HG03460 (cell line): ENCODE data around the gene SCGB1D2.
"Not testable (repeated sequence)": the region's sequence is repeated elsewhere in the genome, so short reads cannot be mapped to it uniquely, and the experiment has no call there.

Source experiments
- ATAC-seq: cut with Tn5 transposase; IDR thresholded peaks from one replicate; pipeline ENCODE4 v1.9.1; 2021; ENCODE audit not compliant: unreplicated experiment

SCGB1D2 gene

DNA sequence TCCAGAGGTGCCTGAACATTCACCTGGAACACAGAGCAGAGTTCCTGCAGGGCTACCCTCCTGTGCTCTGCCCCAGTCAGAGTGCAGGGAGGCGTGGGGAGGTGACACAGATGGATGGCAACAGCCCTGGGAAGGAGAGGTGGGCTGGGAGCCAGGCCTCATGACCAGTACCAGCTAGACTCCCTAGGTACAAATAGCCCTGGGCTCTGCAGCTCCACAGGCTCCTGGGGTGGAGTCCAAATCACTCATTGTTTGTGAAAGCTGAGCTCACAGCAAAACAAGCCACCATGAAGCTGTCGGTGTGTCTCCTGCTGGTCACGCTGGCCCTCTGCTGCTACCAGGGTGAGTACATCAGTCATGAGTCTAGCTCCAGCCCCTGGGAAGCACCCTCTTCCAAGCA, at the start of gene SCGB1D2:
SCGB1D2 (plus strand) TSS at position 219 of the 400 bp plus-strand sequence; CDS start at position 288, 69 bp downstream.
- ATAC-seq = no peak

- ATAC-seq = no peak
These were observed 48.1 kb upstream of the SCGB1D2 start for GRCh38 chr11:62193952-62194351.

DNA sequence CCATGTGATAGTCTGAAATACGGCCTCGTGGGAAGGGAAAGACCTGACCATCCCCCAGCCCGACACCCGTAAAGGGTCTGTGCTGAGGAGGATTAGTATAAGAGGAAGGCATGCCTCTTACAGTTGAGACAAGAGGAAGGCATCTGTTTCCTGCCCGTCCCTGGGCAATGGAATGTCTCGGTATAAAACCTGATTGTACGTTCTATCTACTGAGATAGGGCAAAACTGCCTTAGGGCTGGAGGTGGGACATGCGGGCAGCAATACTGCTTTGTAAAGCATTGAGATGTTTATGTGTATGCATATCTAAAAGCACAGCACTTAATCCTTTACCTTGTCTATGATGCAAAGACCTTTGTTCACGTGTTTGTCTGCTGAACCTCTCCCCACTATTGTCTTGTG, 47.0 kb upstream of the SCGB1D2 start:
- not testable (repeated sequence) for ATAC-seq

GRCh38 chr11:62195945-62196344, 46.1 kb upstream of the SCGB1D2 start:
- ATAC-seq = no peak

DNA sequence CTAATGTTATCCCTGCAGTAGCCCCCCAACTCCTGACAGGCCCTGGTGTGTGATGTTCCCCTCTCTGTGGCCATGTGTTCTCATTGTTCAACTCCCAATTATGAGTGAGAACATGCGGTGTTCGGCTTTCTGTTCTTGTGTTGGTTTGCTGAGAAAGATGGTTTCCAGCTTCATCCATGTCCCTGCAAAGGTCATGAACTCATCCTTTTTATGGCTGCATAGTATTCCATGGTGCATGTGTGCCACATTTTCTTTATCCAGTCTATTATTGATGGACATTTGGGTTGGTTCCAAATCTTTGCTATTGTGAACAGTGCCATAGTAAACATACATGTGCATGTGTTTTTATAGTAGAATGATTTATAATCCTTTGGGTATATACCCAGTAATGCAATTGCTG, 44.6 kb upstream of the SCGB1D2 start:
- ATAC-seq = not testable (repeated sequence)

DNA sequence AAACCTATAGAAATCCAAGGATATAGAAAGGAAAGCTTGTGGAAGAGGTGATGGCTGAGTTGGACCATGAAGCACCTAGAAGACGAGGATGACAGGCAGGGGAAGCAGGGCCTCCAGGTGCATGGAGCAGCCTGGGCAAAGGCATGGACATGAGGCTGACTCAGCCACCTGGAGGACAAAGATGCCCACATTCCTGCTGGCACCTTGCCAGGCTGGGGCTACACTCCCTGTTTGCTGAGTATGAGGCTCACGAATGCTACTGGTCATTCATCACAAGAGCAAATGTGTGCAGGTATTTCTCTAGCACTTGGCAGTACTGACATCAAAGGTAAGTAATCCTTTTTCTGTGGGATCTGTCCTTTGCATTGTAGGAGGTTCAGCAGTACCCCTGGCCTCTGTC, 40.7 kb upstream of the SCGB1D2 start:
- ATAC-seq = no peak

GRCh38 chr11:62202910-62203309, 39.1 kb upstream of the SCGB1D2 start:
- ATAC-seq = no peak

DNA sequence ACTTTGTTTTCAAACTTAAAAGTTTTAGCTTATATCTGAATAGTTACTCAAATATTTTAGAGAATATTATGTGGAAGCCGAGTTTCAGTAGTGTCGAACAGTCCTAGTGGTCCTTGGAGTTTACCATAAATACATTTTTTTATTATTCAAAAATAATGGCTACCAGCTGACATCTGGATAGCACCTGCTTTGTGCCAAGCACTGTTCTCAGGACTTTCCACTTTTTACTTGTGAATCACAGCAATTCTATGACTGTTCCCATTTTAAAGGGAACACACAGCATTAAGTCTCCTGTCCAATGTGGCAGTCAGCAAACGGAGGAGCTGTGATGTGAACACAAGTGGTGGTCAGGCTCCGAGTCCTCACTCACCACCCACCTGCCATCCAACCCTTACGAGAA, 37.6 kb upstream of the SCGB1D2 start:
- no peak for ATAC-seq

DNA sequence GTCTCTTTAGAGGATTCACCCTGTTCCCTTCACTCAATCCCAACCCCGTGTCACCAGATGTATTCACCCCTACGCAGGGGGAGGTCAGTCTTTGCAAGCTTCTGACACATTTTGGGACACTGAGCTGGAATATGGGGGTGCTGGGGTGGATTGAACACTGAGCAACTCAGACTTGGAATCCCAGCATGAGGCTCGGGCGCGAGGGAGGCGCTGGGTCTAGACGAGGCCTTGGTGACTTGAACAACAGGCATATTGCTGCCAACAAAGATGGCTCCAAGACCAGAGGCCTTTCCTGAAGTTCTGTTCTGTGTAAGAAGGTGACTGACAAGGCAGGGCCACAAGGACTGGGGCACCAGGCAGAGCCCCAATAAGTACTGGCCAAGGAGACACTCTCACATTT, 36.6 kb upstream of the SCGB1D2 start:
- ATAC-seq = no peak

DNA sequence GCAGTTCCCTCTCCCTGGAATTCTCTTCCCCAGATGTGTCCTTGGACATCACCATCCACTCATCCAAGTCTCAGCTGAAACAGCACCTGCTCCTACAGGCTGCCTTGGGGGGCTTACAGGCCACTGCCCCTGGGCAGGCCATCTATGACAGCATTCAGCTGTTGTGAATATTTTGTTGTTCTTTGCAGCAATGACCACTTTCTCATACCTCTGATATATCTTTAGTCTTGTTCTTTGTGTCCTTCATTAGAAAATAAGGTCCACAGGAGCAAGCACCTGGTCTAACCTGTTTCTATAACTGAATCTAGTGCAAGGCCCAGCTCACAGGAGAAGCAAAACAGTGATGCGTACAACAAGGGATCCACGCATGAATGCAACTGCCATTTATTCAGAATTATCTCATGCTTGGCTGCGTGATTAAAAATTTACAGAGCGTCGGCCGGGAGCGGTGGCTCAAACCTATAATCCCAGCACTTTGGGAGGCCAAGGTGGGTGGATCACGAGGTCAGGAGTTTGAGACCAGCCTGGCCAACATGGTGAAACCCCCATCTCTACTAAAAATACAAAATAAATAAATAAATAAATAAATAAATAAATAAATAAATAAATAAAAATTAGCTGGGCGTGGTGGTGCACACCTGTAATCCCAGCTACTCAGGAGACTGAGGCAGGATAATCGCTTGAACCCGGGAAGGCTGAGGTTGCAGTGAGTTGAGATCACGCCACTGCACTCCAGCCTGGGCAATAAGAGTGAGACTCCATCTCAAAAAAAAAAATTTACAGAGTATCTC, 35.6 kb upstream of the SCGB1D2 start:
- ATAC-seq = not testable (repeated sequence)

- ATAC-seq = no peak
These were observed 33.3 kb upstream of the SCGB1D2 start for GRCh38 chr11:62208785-62209144.

- ATAC-seq = no peak
These were observed 24.8 kb upstream of the SCGB1D2 start for GRCh38 chr11:62217191-62217748.

GRCh38 chr11:62221498-62221897, 20.5 kb upstream of the SCGB1D2 start:
- ATAC-seq = no peak

DNA sequence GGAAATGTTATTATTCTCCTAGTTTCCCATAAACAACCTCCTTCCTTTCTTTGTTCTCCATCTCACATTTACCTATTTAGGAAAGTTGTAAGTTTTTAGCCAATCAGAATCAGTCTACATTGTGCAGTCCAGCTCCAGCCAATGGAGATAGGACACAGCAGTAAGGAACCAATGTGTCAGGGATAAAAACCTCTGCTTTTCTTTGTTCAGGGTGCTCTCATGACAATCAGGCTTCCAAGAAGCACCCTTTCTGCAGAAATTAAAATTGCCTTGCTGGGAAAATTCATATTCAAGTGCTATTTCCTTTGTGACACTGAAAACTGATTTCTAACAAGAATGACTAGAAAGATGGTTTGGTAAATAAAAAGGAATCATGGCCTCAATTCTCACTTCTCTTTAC, 18.9 kb upstream of the SCGB1D2 start:
- ATAC-seq = no peak

- ATAC-seq = no peak
These were observed 8.3 kb upstream of the SCGB1D2 start for GRCh38 chr11:62233730-62234129.

DNA sequence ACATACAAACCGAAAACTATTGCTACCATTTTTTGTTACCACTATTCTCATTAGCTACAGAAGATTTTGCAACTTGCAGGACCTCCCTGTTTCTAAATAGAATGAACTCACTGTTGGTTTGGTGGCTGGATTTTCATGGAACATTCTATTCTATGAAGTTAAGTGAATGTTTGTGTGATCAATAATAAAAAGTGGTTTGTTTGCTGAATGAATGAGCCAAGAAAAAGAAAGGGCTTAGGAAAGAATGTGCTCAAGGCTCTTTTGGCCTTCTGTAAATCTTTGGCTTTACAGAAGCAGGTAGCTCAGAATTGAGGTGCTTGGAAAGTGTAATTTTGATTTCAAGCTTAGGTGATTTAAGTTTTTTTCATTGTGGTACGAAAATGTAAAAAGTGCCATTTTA, 5.9 kb upstream of the SCGB1D2 start:
- no peak for ATAC-seq

DNA sequence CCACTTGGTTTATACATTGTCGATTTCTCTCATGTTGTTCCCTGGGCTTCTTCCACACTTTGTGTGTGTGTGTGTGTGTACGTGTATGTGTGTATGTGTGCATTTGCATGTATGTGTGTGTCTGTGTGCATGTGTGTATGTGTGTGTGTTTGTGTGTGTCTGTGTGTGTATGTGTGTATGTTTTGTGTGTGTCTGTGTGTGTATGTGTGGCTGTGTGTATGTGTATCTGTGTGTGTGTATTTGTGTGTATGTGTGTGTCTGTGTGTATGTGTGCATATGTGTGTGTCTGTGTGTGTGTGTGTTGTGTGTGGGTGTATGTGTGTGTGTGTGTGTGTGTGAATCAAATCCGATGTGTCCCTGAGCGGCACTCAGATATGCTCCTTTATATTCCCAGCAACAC, 4.5 kb upstream of the SCGB1D2 start:
- no peak for ATAC-seq

DNA sequence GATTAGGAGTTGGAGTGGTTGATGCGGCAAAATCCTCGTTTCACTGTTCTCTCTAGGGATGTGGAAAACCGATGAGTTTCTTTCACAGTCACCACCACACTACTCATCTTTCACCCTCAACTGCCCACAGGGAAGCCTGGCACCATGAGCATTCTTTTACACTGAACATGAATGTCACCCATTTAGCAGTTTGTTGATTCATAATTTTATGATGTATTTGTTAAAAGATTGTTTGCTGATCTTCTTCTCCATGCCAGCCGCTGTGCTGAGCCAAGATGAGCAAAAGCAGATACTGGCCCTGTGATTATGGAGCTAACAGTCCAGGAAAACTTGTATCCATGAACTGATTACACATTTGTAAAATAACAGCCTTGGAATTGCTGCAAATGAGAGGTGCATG, 3.9 kb upstream of the SCGB1D2 start:
- ATAC-seq = no peak

- ATAC-seq = no peak
These were observed 944 bp upstream of the SCGB1D2 start for GRCh38 chr11:62241095-62241494.

DNA sequence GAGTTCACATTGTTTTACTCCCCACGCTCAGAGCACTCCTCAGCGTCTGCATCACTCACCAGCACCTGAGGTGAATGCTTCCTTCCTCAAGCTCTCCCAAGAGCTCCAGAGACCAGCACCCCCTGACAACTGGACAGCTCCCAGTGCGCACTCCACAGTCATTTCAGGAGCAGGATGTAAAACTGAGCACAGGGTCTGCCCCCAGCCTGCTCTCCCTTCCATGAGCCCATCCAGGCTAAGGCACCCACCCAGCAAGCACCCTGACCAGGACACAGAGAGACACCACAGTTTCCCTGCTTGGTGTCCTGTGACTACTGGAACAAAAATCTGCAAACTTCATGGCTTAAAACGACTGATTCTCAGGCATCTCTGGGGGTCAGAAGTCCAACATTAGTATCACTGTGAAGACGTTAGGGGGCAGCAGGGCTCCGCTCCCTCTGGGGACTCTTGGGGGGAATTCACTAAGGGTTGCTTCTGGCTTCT, 3.3 kb downstream of the SCGB1D2 start:
- ATAC-seq = no peak

GRCh38 chr11:62251698-62252097, 9.7 kb downstream of the SCGB1D2 start:
- no peak for ATAC-seq

GRCh38 chr11:62253999-62254542, 12.0 kb downstream of the SCGB1D2 start:
- ATAC-seq = no peak
